LNCAP (cell line): Measurements from ENCODE around the gene SAFB.

ENCODE experiments used
- CTCF ChIP-seq: fragments of 450-650 bp; IDR thresholded peaks from 2 replicates; pipeline ENCODE4 v1.5.1; 2017; ENCODE audit warnings: mild to moderate bottlenecking

The SAFB gene

GRCh38 chr19:5603626-5604025 is 19.3 kb upstream of the SAFB start:
- TF ChIP-seq CTCF = no peak

DNA sequence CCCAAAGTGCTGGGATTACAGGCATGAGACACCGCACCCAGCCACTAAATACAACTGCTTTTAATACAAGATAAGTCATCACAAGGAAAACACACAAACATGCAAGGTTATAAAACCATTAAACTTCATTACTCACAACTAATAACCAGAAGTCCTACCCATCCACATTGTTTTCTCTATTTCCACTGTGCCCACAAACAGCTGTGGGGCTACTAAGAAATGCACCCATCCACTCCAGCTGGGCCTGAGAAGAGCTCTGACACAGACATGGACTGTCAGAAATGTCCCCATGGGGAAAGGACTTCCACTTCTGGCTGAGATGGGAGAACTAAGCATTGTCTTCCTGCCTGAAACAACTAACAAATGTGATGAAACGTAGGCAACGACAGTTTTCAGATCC is 17.5 kb upstream of the SAFB start:
- no peak for TF ChIP-seq CTCF

GRCh38 chr19:5607318-5608275 is 15.3 kb upstream of the SAFB start:
- TF ChIP-seq CTCF = no peak

GRCh38 chr19:5608291-5608690 is 14.6 kb upstream of the SAFB start:
- no peak for TF ChIP-seq CTCF

DNA sequence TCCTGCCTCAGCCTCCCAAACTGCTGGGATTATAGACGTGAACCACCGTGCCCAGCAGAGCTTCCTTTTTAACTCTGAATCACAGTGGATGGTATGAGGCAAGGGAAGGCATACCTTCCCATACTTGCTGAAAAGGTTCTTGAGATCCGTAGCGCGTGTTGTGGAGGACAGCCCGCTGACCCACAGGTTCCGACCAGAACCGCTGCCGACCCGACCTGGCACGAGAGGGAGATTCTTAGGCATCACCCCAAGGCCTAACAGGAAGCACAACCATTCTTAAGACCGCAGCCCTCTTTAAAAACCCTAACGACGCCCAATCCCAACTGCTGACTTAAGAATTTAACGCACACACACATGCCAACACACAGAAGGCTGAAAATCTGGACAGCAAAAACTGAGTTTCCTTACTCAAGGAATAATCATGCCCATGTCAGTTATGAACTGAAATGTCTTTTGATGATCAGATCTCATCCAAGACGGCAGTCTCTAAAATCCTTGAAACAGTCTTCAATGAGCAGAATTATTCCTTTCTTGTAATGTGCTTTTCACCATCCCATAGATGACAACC is 12.9 kb upstream of the SAFB start:
- TF ChIP-seq CTCF = no peak

DNA sequence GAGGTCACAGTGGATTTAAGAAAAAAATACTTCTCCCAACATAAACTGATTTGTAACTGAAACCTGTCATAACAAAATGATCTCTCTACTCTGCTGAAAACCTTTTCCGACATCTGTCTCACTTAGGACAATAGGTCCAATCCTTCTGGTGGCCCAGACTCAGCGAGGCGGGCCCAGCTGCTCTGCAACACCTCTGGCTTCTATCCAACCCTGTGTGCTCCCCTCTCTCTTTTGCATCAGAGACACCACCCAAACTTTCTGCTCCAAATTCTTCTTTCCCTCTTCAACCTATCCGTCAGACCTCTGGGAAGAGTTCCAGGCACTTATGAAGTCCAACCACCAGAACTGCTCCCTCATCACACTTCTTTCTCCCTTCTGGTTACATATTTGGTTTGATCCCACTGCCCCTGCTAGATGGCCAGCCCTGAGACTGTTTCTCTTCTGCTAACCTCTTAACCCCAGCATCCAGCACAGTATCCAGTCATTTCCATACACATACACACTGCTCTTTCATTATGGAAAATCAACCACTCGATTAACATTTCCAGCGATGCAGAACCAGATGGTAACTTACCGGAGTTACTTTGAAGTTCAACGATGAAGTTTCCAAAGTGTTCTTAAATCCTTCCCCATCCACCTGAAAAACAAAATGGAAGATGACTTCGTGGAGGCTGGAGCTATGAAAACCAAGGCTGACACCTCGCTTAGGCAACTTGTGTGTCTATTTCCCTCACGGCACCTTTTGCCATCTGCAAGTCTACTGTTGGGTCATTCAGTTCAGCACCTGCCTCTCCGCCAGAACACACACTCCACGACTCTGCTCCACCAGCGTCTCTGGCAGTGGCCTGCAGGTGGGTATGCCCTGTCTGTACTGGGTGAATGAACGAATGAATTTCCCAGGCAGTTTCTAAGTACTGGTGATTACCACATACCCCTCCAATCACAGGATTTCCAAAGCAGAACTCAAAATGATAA is 9.7 kb upstream of the SAFB start:
- no peak for TF ChIP-seq CTCF

- TF ChIP-seq CTCF = no peak
Measured at GRCh38 chr19:5615756-5616327, 7.0 kb upstream of the SAFB start.
